Measurements from ENCODE around the gene CACNB2. TPM values are rescaled to one million over a fixed set of nuclear protein-coding genes. Genes with fewer than 3 reads are reported as not detected.
"Not testable (repeated sequence)": the region's sequence is repeated elsewhere in the genome, so short reads cannot be mapped to it uniquely, and the experiment has no call there.

CACNB2 gene
- total and polyA plus RNA-seq, 12 donors = 4.3 to 82.3 (median 12.9) TPM

DNA sequence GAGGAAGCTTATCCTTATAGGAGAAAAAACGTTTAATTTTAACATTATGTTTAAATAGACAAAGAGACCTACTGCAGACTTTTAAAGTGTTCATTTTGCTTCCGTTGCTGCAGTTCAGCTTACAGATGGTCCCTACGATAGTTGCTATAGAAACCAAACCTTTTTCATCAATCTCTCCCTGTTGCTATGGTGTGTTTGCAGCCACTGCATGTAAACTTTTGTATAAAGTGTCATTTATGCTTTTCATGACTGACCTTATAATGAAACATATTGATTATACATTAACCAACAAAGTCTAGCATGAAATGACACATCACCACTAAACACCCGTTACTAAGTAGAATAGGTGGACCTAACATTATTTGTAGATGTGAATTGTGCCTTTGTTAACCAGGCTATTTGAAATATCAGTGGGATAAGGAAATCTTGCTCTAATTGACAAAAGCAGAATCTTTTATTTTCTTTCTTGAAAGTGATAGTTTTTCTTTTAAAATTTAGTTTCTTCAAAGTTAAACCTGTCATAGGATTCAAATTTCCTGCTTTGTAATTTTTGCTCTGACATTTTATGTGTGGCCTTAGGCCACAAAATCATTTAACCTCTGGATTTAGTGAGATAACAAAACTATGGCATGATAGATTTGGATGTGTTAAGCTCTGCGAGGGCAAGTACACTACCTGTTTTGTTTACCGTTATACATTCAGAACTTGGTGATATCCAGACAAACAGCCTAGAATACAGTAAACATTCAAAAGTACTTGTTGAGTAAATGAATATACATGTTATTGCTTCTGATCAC lies 64.0 kb downstream of the CACNB2 start:
- no peaks in the 10 kb centered on the region for H3K36me3 ChIP-seq (replicated peaks in 1 of 2)
- TF ChIP-seq POLR2A (IDR thresholded peaks at IDR 0.05) = no peak
- TF ChIP-seq, protein P1, sequence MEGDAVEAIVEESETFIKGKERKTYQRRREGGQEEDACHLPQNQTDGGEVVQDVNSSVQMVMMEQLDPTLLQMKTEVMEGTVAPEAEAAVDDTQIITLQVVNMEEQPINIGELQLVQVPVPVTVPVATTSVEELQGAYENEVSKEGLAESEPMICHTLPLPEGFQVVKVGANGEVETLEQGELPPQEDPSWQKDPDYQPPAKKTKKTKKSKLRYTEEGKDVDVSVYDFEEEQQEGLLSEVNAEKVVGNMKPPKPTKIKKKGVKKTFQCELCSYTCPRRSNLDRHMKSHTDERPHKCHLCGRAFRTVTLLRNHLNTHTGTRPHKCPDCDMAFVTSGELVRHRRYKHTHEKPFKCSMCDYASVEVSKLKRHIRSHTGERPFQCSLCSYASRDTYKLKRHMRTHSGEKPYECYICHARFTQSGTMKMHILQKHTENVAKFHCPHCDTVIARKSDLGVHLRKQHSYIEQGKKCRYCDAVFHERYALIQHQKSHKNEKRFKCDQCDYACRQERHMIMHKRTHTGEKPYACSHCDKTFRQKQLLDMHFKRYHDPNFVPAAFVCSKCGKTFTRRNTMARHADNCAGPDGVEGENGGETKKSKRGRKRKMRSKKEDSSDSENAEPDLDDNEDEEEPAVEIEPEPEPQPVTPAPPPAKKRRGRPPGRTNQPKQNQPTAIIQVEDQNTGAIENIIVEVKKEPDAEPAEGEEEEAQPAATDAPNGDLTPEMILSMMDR (IDR thresholded peaks at IDR 0.05) = no peak
- no peaks in the 10 kb centered on the region for H3K27me3 ChIP-seq
- no peaks in the 10 kb centered on the region for H3K4me1 ChIP-seq (replicated peaks in 1 of 2)
- no peaks in the 10 kb centered on the region for H3K9me3 ChIP-seq (replicated peaks in 1 of 3)
- 50 to 59% (median 56%) methylated on average over 6 of the region's 6 CpGs for WGBS, 4 donors
- H3K27ac ChIP-seq = no peak overlapping the region
- DNase-seq = no peak
- no peak overlapping the region for H3K4me3 ChIP-seq
- intact Hi-C loops (cut with DNase I) = no loop called here

GRCh38 chr10:18205098-18205834 lies 65.0 kb downstream of the CACNB2 start:
- H3K27me3 ChIP-seq = no peaks in the 10 kb centered on the region
- H3K27ac ChIP-seq = no peak overlapping the region
- H3K4me1 ChIP-seq (replicated peaks in 1 of 2) = no peaks in the 10 kb centered on the region
- TF ChIP-seq, protein P1 (IDR thresholded peaks at IDR 0.05) = no peak
- no peak for TF ChIP-seq POLR2A (IDR thresholded peaks at IDR 0.05)
- 92 to 95% (median 93%) methylated on average over 5 of the region's 5 CpGs for WGBS, 4 donors
- no peak for DNase-seq
- H3K9me3 ChIP-seq (replicated peaks in 1 of 3) = no peaks in the 10 kb centered on the region
- intact Hi-C loops (cut with DNase I) = no loop called here
- no peaks in the 10 kb centered on the region for H3K36me3 ChIP-seq (replicated peaks in 1 of 2)
- no peak overlapping the region for H3K4me3 ChIP-seq

GRCh38 chr10:18208186-18208585 lies 68.0 kb downstream of the CACNB2 start:
- H3K27me3 ChIP-seq; H3K36me3 ChIP-seq (replicated peaks in 1 of 2); H3K4me3 ChIP-seq; H3K9me3 ChIP-seq (replicated peaks in 1 of 3); DNase-seq; H3K4me1 ChIP-seq (replicated peaks in 1 of 2); H3K27ac ChIP-seq; intact Hi-C loops (cut with DNase I): not testable (repeated sequence)
- 96 to 100% (median 98%) methylated on average over 3 of the region's 3 CpGs for WGBS, 4 donors

- H3K9me3 ChIP-seq (replicated peaks in 1 of 3) = no peaks in the 10 kb centered on the region
- no peak for TF ChIP-seq POLR2A (IDR thresholded peaks at IDR 0.05)
- TF ChIP-seq, protein P1 (IDR thresholded peaks at IDR 0.05) = no peak
- intact Hi-C loops (cut with DNase I) = no loop called here
- H3K36me3 ChIP-seq (replicated peaks in 1 of 2) = no peaks in the 10 kb centered on the region
- WGBS, 4 donors = 23 to 37% (median 33%) methylated on average over 2 of the region's 2 CpGs
- no peak overlapping the region for H3K4me3 ChIP-seq
- no peak overlapping the region for H3K27ac ChIP-seq
- DNase-seq = no peak
- H3K27me3 ChIP-seq = no peaks in the 10 kb centered on the region
- H3K4me1 ChIP-seq (replicated peaks in 1 of 2) = no peaks in the 10 kb centered on the region
Measured at GRCh38 chr10:18209241-18209640, 69.0 kb downstream of the CACNB2 start.

Measured in adrenal gland (tissue), 12 donors.